Mesodermal cell (in vitro differentiated cells): ENCODE data around the gene OR1A2. TPM values are rescaled to one million over a fixed set of nuclear protein-coding genes. Genes with fewer than 3 reads are reported as not detected.
"Not testable (repeated sequence)": the region's sequence is repeated elsewhere in the genome, so short reads cannot be mapped to it uniquely, and the experiment has no call there.

Experiments
- H3K27ac ChIP-seq: 2 replicates; pipeline ENCODE4 v1.7.0; 2013; ENCODE audit warnings: mild to moderate bottlenecking, low read depth, low read length, moderate library complexity; ENCODE audit not compliant: severe bottlenecking
- H3K36me3 ChIP-seq: 2 replicates; pipeline ENCODE4 v1.7.1; 2013; ENCODE audit warnings: mild to moderate bottlenecking, low read length, moderate library complexity; ENCODE audit not compliant: control insufficient read depth, insufficient read depth
- H3K4me1 ChIP-seq: one replicate; pipeline ENCODE4 v1.7.1; 2013; ENCODE audit warnings: mild to moderate bottlenecking, low read length; ENCODE audit not compliant: insufficient read depth, control insufficient read depth, poor library complexity, severe bottlenecking
- H3K4me3 ChIP-seq: 2 replicates; pipeline ENCODE4 v1.7.0; 2013; ENCODE audit warnings: low read length, control low read depth, mild to moderate bottlenecking; ENCODE audit not compliant: insufficient read depth, poor library complexity, severe bottlenecking; ENCODE audit errors: extremely low read depth
- H3K9me3 ChIP-seq: 2 replicates; pipeline ENCODE4 v1.7.1; 2013; ENCODE audit warnings: mild to moderate bottlenecking, low read length, moderate library complexity; ENCODE audit not compliant: control insufficient read depth
- WGBS, 2 experiments: methylation state at CpG; one replicate each; pipeline ENCODE4 v1.1.5; 2013; ENCODE audit warnings: missing lambda C conversion rate in 2 of 2; ENCODE audit not compliant: insufficient coverage in 2 of 2; 5-methylcytosine and 5-hydroxymethylcytosine counted together
- polyA plus RNA-seq, 2 experiments: library from polyadenylated mRNA; stranded (reverse); fragments of 50-300 nt; gene quantifications; one replicate each; pipeline ENCODE4 v1.2.3, GENCODE V29; 2013

The OR1A2 gene
- not detected for polyA plus RNA-seq (2013, experiment 1 of 2)
- not detected for polyA plus RNA-seq (2013, experiment 2 of 2)

GRCh38 chr17:3197219-3197618 is at the start of gene OR1A2:
Gene OR1A2 (plus strand): TSS chr17:3197519. CDS start chr17:3197519, 0 bp downstream.
- Histone ChIP-seq H3K4me3 (no peak within 1 kb of the TSS), H3K4me1 (no peaks in the 10 kb centered on the region), H3K9me3 (peaks cover 4% of the 10 kb centered on the region), H3K36me3 (no peaks in the 10 kb centered on the region), H3K27ac (no peak within 1 kb of the TSS)
- WGBS, 2 experiments = 83% methylated on average over 2 of the region's 4 CpGs; no CpG with 5 or more reads in 1 of the 2 experiments

GRCh38 chr17:3157218-3157617 is 40.1 kb upstream of the OR1A2 start:
- Histone ChIP-seq H3K9me3 (no peaks in the 10 kb centered on the region), H3K36me3 (no peaks in the 10 kb centered on the region), H3K27ac (no peak overlapping the region), H3K4me3 (no peak overlapping the region), H3K4me1 (no peaks in the 10 kb centered on the region)
- no CpG with 5 or more reads among the region's 1 CpG for WGBS, 2 experiments

GRCh38 chr17:3167574-3167973 is 29.7 kb upstream of the OR1A2 start:
- Histone ChIP-seq H3K36me3 (no peaks in the 10 kb centered on the region), H3K9me3 (peaks cover 26% of the 10 kb centered on the region), H3K4me3 (no peak overlapping the region), H3K4me1 (no peaks in the 10 kb centered on the region), H3K27ac (no peak overlapping the region)
- 89 to 100% methylated on average over 2 to 4 of the region's 5 CpGs for WGBS, 2 experiments

- Histone ChIP-seq H3K4me3 (no peak overlapping the region), H3K4me1 (no peaks in the 10 kb centered on the region), H3K9me3 (no peaks in the 10 kb centered on the region), H3K36me3 (no peaks in the 10 kb centered on the region), H3K27ac (no peak overlapping the region)
- 68 to 80% methylated on average over 1 to 3 of the region's 4 CpGs for WGBS, 2 experiments
Observed at GRCh38 chr17:3189961-3190360, 7.4 kb upstream of the OR1A2 start.

GRCh38 chr17:3207367-3207766 is 10.0 kb downstream of the OR1A2 start, which contains the start of gene OR1A1:
Gene OR1A1 (plus strand): TSS chr17:3207667. CDS start chr17:3215621, 7,954 bp downstream.
- no peaks in the 10 kb centered on the region for H3K4me1 ChIP-seq
- H3K27ac ChIP-seq = no peak within 1 kb of the TSS
- no peak within 1 kb of the TSS for H3K4me3 ChIP-seq
- peaks cover 10% of the 10 kb centered on the region for H3K9me3 ChIP-seq
- WGBS, 2 experiments = 77 to 87% methylated on average over 5 to 6 of the region's 7 CpGs
- H3K36me3 ChIP-seq = no peaks in the 10 kb centered on the region

- H3K4me3 ChIP-seq = no peak overlapping the region
- H3K9me3 ChIP-seq = peaks cover 10% of the 10 kb centered on the region
- H3K36me3 ChIP-seq = no peaks in the 10 kb centered on the region
- WGBS, 2 experiments = 93 to 100% methylated on average over 1 to 2 of the region's 6 CpGs
- no peak overlapping the region for H3K27ac ChIP-seq
- no peaks in the 10 kb centered on the region for H3K4me1 ChIP-seq
Observed at GRCh38 chr17:3208484-3208883, 11.2 kb downstream of the OR1A2 start.

GRCh38 chr17:3213001-3213400 is 15.7 kb downstream of the OR1A2 start:
- 80 to 82% methylated on average over 1 to 2 of the region's 3 CpGs for WGBS, 2 experiments
- H3K4me3 ChIP-seq = no peak overlapping the region
- no peak overlapping the region for H3K27ac ChIP-seq
- no peaks in the 10 kb centered on the region for H3K36me3 ChIP-seq
- H3K4me1 ChIP-seq = no peaks in the 10 kb centered on the region
- H3K9me3 ChIP-seq = peaks cover 6% of the 10 kb centered on the region

- H3K4me3 ChIP-seq = no peak overlapping the region
- WGBS, 2 experiments = 66 to 67% methylated on average over 5 to 6 of the region's 6 CpGs
- H3K4me1 ChIP-seq = no peaks in the 10 kb centered on the region
- no peaks in the 10 kb centered on the region for H3K36me3 ChIP-seq
- peaks cover 6% of the 10 kb centered on the region for H3K9me3 ChIP-seq
- no peak overlapping the region for H3K27ac ChIP-seq
Observed at GRCh38 chr17:3213587-3213986, 16.3 kb downstream of the OR1A2 start.

GRCh38 chr17:3219978-3220377 is 22.7 kb downstream of the OR1A2 start:
- H3K9me3 ChIP-seq, H3K4me3 ChIP-seq, H3K36me3 ChIP-seq, H3K27ac ChIP-seq, H3K4me1 ChIP-seq: not testable (repeated sequence)
- 100% methylated on average over 1 of the region's 3 CpGs; no CpG with 5 or more reads in 1 of the 2 experiments for WGBS, 2 experiments

GRCh38 chr17:3221850-3222249 is 24.5 kb downstream of the OR1A2 start:
- H3K9me3 ChIP-seq = no peaks in the 10 kb centered on the region
- WGBS, 2 experiments = no CpG with 5 or more reads among the region's 2 CpGs
- no peak overlapping the region for H3K4me3 ChIP-seq
- H3K27ac ChIP-seq = no peak overlapping the region
- H3K4me1 ChIP-seq = no peaks in the 10 kb centered on the region
- no peaks in the 10 kb centered on the region for H3K36me3 ChIP-seq

- Histone ChIP-seq H3K36me3 (no peaks in the 10 kb centered on the region), H3K9me3 (no peaks in the 10 kb centered on the region), H3K27ac (no peak overlapping the region), H3K4me3 (no peak overlapping the region), H3K4me1 (no peaks in the 10 kb centered on the region)
- 80% methylated on average over 1 of the region's 2 CpGs for WGBS, 2 experiments
Observed at GRCh38 chr17:3222505-3222904, 25.2 kb downstream of the OR1A2 start.
